ENCODE results near the gene PLA2G2C.

- TF ChIP-seq POLR2AphosphoS5 (IDR thresholded peaks at IDR 0.05; ENCODE audit: low read depth, low read length) (no peak), FOXP2 (optimal IDR thresholded peaks at IDR 0.05; ENCODE audit: borderline replicate concordance, extremely low read depth, extremely low read length, insufficient read depth) (no peak)
These were observed 48.6 kb upstream of the PLA2G2C start for GRCh38 chr1:20234788-20235535.
